BLaER1 (cell line): Measurements from ENCODE around the gene PLEK.
"Not testable (repeated sequence)": the region's sequence is repeated elsewhere in the genome, so short reads cannot be mapped to it uniquely, and the experiment has no call there.

Experiments used
- H3K27ac ChIP-seq: shearing (Covaris generic); formaldehyde crosslinking; 2 replicates; pipeline ENCODE4 v1.8.1; 2022
- H3K27me3 ChIP-seq: shearing (Covaris generic); formaldehyde crosslinking; 2 replicates; pipeline ENCODE4 v1.8.1; 2022
- H3K36me3 ChIP-seq: shearing (Covaris generic); formaldehyde crosslinking; 2 replicates; pipeline ENCODE4 v1.8.1; 2022
- H3K4me1 ChIP-seq: shearing (Covaris generic); formaldehyde crosslinking; 2 replicates; pipeline ENCODE4 v1.8.1; 2022
- H3K4me2 ChIP-seq: shearing (Covaris generic); formaldehyde crosslinking; 2 replicates; pipeline ENCODE4 v1.8.1; 2022
- H3K4me3 ChIP-seq: shearing (Covaris generic); formaldehyde crosslinking; 2 replicates; pipeline ENCODE4 v1.8.1; 2022
- H3K9ac ChIP-seq: shearing (Covaris generic); formaldehyde crosslinking; 2 replicates; pipeline ENCODE4 v1.8.1; 2022
- H3K9me3 ChIP-seq: shearing (Covaris generic); formaldehyde crosslinking; 2 replicates; pipeline ENCODE4 v1.8.1; 2022
- H4K20me1 ChIP-seq: shearing (Covaris generic); formaldehyde crosslinking; 2 replicates; pipeline ENCODE4 v1.8.1; 2022
- Cebpa-rat ChIP-seq: shearing (Covaris generic); IDR thresholded peaks from 2 replicates; pipeline ENCODE4 v1.8.1; 2022

The PLEK gene

DNA sequence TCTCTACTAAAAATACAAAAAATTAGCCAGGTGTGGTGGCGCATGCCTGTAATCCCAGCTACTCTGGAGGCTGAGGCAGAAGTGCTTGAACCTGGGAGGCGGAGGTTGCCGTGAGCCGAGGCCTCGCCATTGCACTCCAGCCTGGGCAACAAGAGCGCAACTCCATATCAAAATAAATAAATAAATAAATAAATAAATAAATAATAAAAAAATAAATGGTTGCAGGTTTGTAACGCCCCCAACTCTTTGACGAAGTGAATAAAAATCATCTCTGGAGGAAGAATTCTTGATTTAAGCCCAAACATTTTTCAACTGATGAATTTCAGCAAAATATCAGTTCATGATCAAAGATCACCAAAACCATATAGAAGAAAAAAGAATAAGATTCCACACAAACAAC is 32.1 kb upstream of the PLEK start:
- H3K9ac ChIP-seq = no peak overlapping the region
- H4K20me1 ChIP-seq = no peaks in the 10 kb centered on the region
- no peak overlapping the region for H3K4me3 ChIP-seq
- no peaks in the 10 kb centered on the region for H3K27me3 ChIP-seq
- H3K36me3 ChIP-seq = no peaks in the 10 kb centered on the region
- no peak overlapping the region for H3K27ac ChIP-seq
- no peak for TF ChIP-seq Cebpa-rat
- no peak overlapping the region for H3K4me2 ChIP-seq
- H3K4me1 ChIP-seq = no peaks in the 10 kb centered on the region
- H3K9me3 ChIP-seq = no peaks in the 10 kb centered on the region

DNA sequence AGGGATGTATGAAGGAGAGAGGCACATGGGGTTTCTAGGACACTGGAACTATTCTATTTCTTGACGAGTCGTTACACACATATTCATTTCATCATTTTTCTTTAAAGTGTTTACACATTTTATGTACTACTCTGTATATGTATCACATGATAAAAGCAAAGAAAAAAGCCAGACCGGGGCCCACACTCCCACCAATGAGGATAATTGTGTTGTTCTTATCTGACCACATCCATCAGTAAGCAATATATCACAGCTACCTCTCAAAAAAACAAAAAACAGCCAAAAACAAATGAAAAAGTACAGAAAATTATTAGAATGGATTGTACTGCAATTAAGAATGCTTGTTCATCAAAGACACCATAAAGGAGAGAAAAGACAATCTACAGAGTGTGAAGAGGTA is 31.2 kb upstream of the PLEK start:
- Histone ChIP-seq H3K4me2 (no peak overlapping the region), H3K27me3 (no peaks in the 10 kb centered on the region), H3K4me1 (no peaks in the 10 kb centered on the region), H3K27ac (no peak overlapping the region), H3K4me3 (no peak overlapping the region), H4K20me1 (no peaks in the 10 kb centered on the region), H3K9ac (no peak overlapping the region), H3K36me3 (no peaks in the 10 kb centered on the region), H3K9me3 (no peaks in the 10 kb centered on the region)
- no peak for TF ChIP-seq Cebpa-rat

DNA sequence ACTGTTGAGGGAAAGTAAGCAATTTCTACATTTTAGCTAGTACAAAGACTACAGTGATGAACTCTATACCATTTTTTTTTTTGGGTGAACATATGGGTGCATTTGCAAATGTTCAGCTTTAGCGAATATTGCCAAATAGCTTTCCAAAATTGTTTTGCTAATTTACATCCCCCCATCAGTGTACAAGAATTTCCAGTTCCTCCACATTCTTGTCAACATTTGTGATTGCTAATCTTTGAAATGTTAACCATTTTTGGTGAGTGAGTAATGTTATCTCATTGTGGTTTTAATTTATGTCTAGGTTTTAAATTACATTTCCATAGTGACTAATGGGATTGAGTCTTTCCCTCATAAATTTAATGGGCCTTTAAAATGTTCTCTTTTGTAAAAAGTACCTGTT is 28.9 kb upstream of the PLEK start:
- TF ChIP-seq Cebpa-rat = no peak
- no peaks in the 10 kb centered on the region for H3K27me3 ChIP-seq
- no peak overlapping the region for H3K4me3 ChIP-seq
- H3K27ac ChIP-seq = no peak overlapping the region
- H3K36me3 ChIP-seq = no peaks in the 10 kb centered on the region
- H3K9me3 ChIP-seq = no peaks in the 10 kb centered on the region
- no peaks in the 10 kb centered on the region for H4K20me1 ChIP-seq
- no peak overlapping the region for H3K4me2 ChIP-seq
- H3K9ac ChIP-seq = no peak overlapping the region
- H3K4me1 ChIP-seq = no peaks in the 10 kb centered on the region

DNA sequence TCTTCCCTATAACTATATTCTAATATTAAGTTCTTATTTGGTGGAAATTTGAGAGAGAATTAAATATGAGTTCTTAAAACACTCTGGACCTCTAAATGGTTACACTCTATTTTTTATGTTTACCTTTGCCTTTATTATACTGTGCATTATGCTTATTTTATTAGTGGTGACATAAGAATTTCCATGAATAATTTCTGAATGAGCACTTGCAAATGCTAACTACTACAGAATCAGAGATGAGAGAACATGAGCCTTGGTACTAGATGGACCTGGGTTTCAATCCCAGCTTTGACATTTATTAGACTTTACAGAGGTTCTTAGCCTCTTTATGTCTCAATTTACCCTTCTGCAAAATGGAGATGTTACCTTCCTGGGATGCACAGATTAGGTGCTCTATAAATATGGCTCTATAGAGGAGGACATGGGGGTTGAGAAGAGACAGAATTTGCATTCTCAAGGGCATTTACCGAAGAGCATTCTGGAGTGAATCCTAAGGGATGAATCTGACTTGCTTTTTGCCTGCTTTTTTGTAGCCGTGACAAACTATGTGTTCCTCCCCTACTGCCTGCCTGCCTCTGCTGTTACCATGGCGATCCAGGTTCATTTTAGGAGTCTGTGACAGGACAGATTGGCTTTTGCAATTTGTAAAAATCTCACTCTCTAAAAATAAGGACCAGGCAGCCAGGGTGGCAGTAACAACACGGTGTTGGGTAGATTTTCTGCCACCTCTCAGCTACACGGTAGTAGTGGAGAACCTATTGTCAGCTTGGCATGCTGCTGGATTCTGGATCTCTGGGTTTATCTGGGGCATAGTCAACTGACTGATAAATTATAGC is 24.6 kb upstream of the PLEK start:
- Histone ChIP-seq H3K4me1 (no peaks in the 10 kb centered on the region), H3K9ac (no peak overlapping the region), H3K36me3 (no peaks in the 10 kb centered on the region), H4K20me1 (no peaks in the 10 kb centered on the region), H3K27ac (no peak overlapping the region), H3K4me3 (no peak overlapping the region), H3K4me2 (no peak overlapping the region), H3K9me3 (no peaks in the 10 kb centered on the region), H3K27me3 (no peaks in the 10 kb centered on the region)
- no peak for TF ChIP-seq Cebpa-rat

DNA sequence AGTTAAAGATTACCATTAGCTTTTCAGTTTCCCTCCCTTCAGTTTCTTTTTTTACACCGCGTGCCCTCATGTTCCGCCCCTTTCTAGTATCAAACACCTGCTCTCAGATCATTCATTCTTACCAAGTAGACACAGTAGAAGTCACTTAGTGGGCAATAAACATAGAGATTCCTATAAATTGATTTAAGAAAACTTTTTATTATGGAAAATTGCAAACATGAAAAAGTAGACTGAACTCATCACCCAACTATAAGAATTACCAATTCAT is 24.1 kb upstream of the PLEK start:
- H3K27ac ChIP-seq = no peak overlapping the region
- no peaks in the 10 kb centered on the region for H3K9me3 ChIP-seq
- H3K4me1 ChIP-seq = no peaks in the 10 kb centered on the region
- H3K4me2 ChIP-seq = no peak overlapping the region
- no peaks in the 10 kb centered on the region for H4K20me1 ChIP-seq
- no peak overlapping the region for H3K9ac ChIP-seq
- H3K27me3 ChIP-seq = no peaks in the 10 kb centered on the region
- no peaks in the 10 kb centered on the region for H3K36me3 ChIP-seq
- no peak for TF ChIP-seq Cebpa-rat
- no peak overlapping the region for H3K4me3 ChIP-seq

DNA sequence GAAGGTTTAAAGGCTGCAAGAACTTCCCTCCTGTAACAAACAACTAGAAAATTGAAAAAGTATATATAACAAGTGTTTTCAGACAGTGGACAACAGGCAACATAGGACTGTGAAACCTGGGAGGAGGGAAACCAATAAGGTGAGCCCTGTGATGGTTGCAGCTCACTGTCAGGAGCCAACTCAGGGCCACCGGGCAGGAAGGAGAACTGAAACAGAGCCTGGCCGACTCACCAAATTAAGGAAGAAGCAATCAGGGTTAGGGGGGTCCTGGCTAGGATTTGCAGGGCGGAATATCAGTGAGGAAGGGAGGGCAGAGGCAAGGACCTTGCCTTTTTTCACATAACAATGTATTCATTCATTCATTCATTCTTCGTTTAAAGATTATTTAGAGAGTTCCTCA is 23.5 kb upstream of the PLEK start:
- H3K27me3 ChIP-seq = no peaks in the 10 kb centered on the region
- no peak overlapping the region for H3K27ac ChIP-seq
- no peaks in the 10 kb centered on the region for H3K9me3 ChIP-seq
- no peaks in the 10 kb centered on the region for H3K4me1 ChIP-seq
- no peak overlapping the region for H3K4me2 ChIP-seq
- no peaks in the 10 kb centered on the region for H4K20me1 ChIP-seq
- TF ChIP-seq Cebpa-rat = no peak
- no peaks in the 10 kb centered on the region for H3K36me3 ChIP-seq
- no peak overlapping the region for H3K4me3 ChIP-seq
- no peak overlapping the region for H3K9ac ChIP-seq

DNA sequence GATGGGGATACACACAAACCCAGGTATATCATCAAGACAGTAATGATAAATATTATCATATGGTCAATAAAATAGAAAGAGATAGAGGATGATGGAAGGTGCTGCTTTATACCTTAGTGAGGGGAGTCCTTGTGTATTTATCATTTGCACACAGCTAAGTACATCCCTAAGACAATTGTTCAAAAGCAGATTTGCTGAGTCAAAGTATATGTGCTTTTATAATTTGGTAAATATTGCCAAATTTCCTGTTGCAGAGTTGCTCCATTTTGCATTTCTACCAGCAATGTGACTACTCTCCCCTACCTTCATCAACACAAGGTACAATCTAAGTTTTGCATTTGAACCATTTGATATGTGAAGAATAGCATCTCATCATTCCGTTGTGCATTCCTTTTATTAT is 22.6 kb upstream of the PLEK start:
- H3K9me3 ChIP-seq = no peaks in the 10 kb centered on the region
- no peaks in the 10 kb centered on the region for H4K20me1 ChIP-seq
- H3K4me2 ChIP-seq = no peak overlapping the region
- no peak overlapping the region for H3K27ac ChIP-seq
- TF ChIP-seq Cebpa-rat = no peak
- no peaks in the 10 kb centered on the region for H3K36me3 ChIP-seq
- no peaks in the 10 kb centered on the region for H3K27me3 ChIP-seq
- no peak overlapping the region for H3K9ac ChIP-seq
- no peak overlapping the region for H3K4me3 ChIP-seq
- H3K4me1 ChIP-seq = no peaks in the 10 kb centered on the region

DNA sequence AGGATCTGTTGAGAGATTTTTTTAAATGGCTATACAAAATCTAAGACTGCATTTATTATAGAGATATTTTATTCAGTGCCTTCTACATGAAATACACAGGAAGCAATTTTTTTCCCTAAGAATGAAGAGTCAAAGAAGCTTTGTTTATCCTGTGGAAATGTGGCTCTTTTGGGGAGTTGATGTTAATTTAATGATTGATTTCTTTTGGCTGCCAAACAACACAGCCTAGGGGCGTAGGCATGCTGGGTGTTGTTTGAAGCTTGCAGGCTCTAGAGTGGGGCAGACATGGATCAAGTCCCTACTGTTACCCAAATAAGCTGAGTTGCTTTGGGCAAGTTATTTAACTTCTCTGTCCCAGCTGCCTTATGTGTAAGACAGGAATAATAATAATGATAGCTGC is 21.1 kb upstream of the PLEK start:
- TF ChIP-seq Cebpa-rat = no peak
- no peak overlapping the region for H3K27ac ChIP-seq
- no peaks in the 10 kb centered on the region for H4K20me1 ChIP-seq
- no peak overlapping the region for H3K4me2 ChIP-seq
- no peak overlapping the region for H3K4me3 ChIP-seq
- H3K4me1 ChIP-seq = no peaks in the 10 kb centered on the region
- no peaks in the 10 kb centered on the region for H3K36me3 ChIP-seq
- no peak overlapping the region for H3K9ac ChIP-seq
- peaks cover 4% of the 10 kb centered on the region; the same call in 1 of the 2 replicates for H3K9me3 ChIP-seq
- no peaks in the 10 kb centered on the region for H3K27me3 ChIP-seq

DNA sequence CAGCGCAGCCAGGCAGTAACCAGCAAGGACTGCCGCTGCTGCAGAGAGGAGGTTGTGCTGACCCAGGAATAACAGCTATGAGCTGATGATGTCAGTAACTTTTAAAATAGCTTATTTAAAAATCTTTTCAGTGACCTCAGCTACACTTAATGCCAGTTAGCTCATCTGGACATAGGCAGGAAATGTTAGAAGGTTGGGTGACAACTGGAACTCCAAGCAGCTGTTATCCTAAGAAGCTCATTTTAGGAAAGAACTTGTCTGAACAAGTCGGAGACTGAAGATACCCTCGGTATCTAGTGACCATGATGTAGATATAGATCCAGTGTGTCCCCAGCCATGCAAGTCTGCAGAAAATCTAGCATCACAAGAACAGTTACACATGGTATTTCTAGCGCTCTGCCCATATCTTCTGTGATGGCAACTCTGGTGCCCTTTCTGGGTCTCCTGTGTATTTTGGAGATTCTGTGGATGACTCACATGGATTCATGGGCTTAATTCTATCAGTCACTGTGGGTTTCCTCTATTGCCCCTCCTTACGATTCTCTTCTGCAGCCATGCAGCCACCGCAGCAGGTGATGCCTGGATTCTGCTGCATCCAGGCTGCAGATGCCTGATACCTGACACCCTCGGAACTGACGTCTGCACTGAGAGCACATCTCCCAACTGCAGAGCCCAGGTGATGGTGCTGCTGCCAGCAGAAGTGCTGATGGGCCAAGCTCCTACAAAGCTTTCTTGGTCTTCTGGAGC is 19.8 kb upstream of the PLEK start:
- Histone ChIP-seq H3K27me3 (no peaks in the 10 kb centered on the region), H3K4me1 (no peaks in the 10 kb centered on the region), H3K36me3 (no peaks in the 10 kb centered on the region), H3K9me3 (peaks cover 7% of the 10 kb centered on the region; the same call in 1 of the 2 replicates), H3K9ac (no peak overlapping the region), H3K27ac (no peak overlapping the region), H3K4me2 (no peak overlapping the region), H3K4me3 (no peak overlapping the region), H4K20me1 (no peaks in the 10 kb centered on the region)
- TF ChIP-seq Cebpa-rat = no peak

DNA sequence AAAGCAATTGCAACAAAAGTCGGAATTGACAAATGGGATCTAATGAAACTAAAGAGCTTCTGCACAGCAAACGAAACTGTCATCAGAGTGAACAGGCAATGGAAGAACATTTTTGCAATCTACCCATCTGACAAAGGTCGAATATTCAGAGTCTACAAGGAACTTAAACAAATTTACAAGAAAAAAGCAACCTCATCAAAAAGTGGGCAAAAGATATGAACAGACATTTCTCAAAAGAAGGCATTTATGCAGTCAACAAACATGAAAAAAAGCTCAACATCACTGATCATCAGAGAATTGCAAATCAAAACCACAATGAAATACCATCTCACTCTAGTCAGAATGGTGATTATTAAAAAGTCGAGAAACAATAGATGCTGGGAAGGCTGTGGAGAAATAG is 16.0 kb upstream of the PLEK start:
- not testable (repeated sequence) for H3K27me3 ChIP-seq, H4K20me1 ChIP-seq, H3K9me3 ChIP-seq, H3K9ac ChIP-seq, H3K4me2 ChIP-seq, H3K27ac ChIP-seq, H3K4me1 ChIP-seq, H3K4me3 ChIP-seq, H3K36me3 ChIP-seq

DNA sequence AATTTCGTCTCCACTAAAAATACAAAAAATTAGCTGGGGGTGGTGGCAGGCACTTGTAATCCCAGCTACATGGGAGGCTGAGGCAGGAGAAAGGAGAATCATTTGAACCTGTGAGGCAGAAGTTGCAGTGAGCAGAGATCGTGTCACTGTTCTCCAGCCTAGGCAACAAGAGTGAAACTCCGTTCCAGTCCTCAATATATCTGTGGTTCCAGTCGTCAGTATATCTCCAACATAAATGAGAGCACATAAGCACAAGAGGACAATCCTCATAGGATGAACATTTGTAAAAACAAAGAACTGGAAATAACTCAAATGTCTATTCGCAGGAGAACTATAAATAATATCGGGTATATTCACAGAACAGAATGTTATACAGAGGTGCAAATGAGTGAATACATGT is 13.1 kb upstream of the PLEK start:
- Histone ChIP-seq H4K20me1 (no peaks in the 10 kb centered on the region), H3K4me1 (no peaks in the 10 kb centered on the region), H3K9ac (no peak overlapping the region), H3K4me2 (no peak overlapping the region), H3K27ac (no peak overlapping the region), H3K27me3 (no peaks in the 10 kb centered on the region), H3K9me3 (peaks cover 7% of the 10 kb centered on the region; the same call in 1 of the 2 replicates), H3K4me3 (no peak overlapping the region), H3K36me3 (no peaks in the 10 kb centered on the region)
- no peak for TF ChIP-seq Cebpa-rat
